Measurements from ENCODE around the gene TMEM269.
"Not testable (repeated sequence)": the region's sequence is repeated elsewhere in the genome, so short reads cannot be mapped to it uniquely, and the experiment has no call there.

TMEM269 gene

GRCh38 chr1:42777852-42778251 is 6.9 kb upstream of the TMEM269 start:
- no peak for DNase-seq

DNA sequence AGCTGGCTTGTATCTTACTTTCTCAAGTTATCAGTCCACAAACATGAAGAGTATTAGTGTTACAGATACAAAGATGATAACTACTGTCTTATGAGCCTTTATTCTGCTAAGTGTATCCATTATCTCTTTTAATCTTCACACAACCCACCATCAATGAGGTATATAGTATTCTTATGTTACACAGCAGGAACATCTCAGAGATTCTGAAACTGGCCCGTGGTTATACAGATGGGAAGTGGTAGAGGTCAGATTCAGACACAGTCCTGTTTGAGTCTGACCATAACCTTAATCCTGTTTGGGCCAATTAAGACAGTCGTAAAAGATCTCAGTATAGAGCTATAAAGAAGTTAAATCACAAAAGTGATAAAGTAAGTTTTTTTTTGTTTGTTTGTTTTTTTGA is 5.1 kb upstream of the TMEM269 start:
- no peak for DNase-seq

- no peak for DNase-seq
Measured at GRCh38 chr1:42780176-42780575, 4.6 kb upstream of the TMEM269 start.

DNA sequence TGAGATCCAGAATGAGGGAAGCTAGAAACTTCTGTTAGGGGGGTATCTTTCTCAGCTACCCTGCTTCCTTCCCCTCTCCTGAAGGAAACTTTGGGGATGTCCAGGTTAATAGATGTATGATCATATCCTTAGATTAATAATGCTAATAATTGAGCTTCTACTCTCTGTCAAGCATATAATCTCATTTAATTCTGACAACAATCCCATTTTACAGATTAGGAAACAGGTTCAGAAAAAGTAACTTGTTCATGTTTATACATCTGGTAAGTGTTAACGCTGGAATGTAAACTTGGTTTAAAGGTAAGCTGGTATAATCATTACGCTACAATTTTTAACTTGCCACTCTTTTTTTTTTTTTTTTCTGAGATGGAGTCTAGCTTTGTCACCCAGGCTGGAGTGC is 1.7 kb upstream of the TMEM269 start:
- DNase-seq: no peak

DNA sequence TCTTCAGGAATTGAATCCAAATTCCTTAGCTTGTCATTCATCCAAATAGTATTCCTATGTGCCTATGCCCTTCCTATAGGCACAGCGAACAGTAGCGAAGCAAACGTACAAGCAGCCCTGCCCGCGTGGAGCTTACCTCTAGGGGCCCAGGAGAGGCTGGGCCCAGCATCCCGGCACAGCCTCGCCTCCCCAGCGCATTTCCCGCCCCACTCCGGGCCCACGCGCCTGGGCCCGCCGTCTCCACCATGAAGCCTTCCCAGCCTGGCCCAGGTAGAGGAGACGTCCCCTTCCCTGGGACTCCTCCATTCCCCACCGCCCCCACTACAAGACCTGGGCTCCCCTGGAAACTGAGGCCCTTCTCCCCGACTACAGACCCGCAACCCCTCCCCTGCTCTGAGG is 245 bp upstream of the TMEM269 start:
- DNase-seq: no peak

DNA sequence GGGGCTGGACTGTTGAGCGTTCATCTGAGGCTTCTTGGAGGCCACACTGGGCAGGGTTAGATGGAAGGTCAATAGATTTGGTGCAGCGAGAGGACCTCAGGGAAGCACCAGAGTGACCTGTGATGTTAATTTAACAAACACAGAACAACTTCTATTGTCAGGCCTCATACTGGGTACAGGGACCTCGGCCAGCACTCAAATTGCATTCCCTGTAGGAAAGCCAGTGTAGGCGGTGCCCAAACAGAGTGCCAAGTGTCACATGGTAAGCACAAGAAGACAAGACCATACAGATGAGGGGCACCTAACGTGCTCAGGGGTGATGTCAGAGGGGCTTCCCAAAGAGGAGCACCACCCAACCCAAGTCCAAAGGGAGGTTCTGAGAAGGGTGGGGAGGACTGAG is 1.3 kb downstream of the TMEM269 start:
- no peak for DNase-seq

GRCh38 chr1:42788021-42788420 is 3.2 kb downstream of the TMEM269 start:
- DNase-seq: no peak

DNA sequence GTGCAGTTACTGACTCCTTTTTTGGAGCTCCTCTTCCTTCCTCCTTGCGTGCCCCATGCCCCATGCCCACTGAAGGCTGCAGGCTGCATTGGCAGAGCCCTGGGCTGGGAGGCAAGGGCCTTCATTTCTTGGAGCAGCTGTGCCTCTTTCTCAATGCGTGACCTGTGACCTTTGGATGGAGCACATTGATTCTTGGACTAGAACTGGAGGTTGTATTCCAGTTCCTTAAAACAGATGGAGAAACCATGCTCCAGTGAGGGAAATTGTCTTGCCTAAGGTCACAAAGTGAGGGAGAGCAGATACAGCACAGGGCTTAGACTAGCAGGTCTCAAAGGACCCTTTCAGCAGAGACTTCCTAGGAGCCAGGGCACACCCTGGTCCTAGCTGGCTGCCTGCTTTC is 9.0 kb downstream of the TMEM269 start:
- no peak for DNase-seq

DNA sequence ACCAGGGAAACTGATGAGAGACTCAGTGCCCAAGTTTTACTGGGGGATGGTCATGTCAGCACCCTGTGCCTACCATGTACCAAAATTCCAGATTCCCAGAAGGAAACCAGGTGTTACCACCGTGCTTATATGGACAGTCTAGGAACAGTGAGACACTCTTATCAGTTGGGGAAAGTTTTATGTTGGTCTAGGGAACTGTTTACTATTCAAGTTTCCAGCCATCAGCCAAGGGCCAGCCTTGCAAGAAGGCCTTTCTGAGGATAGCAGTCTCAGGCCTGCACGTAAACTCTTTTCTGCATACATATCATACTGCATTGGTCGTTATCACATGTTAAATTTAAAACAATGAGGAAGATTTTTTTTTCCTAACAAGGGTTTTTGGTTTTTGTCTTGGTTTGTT is 12.6 kb downstream of the TMEM269 start:
- no peak for DNase-seq

DNA sequence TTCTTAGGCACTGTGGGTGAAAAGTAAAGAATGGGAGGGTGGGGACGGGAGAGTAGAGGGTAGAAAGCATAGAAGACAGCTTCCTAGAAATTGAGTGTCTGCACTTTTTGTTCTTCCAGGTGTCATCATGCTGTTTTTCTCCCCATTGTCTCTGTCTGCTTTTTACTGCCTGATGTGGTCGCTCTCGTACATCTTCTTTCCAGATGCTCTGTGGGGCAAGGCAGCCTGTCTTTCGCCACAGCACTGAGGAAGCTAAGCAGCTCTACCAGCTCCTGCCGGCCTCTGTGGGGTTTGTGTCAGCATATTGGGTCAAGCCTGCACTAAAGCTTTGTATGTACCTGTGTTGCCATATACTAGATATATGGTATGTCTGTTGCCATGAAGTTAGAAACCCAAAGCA is 13.2 kb downstream of the TMEM269 start:
- DNase-seq: no peak

GRCh38 chr1:42801832-42802473 is 17.2 kb downstream of the TMEM269 start:
- DNase-seq: no peak

- no peak for DNase-seq
Measured at GRCh38 chr1:42806171-42806570, 21.4 kb downstream of the TMEM269 start.

- no peak for DNase-seq
Measured at GRCh38 chr1:42806593-42806992, 21.8 kb downstream of the TMEM269 start.

DNA sequence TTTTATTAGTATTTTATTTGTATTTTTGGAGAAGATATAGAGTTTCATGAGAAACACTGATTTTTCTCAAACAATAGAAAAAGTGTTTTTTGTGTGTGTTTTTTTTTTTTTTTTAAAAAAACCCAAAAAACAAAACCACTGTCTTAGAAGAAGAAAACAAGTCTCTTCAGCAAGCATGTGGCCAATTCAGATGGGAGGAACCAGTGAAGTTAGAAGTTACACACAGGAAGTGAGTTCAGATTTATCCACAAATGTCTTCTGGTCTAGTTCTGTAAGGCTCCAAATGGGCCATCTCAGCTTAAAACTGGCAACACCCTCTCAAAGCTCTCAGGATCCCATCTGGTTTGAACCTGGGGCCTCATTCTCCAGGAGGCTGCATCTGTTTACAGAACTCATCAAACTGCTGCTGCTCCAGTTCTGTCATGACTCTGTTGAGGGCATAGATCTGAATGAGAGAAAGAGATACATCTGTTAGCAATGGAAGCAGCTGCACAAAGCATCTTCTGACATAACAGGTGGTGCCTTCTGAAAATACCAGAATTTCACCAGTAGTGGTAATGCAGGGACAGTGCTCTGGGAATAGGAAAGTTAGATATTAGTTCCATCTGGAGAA is 22.4 kb downstream of the TMEM269 start:
- no peak for DNase-seq

GRCh38 chr1:42814815-42815214 is 30.0 kb downstream of the TMEM269 start:
- not testable (repeated sequence) for DNase-seq

GRCh38 chr1:42815941-42816584 is 31.3 kb downstream of the TMEM269 start:
- no peak for DNase-seq

- peak; percentile 80 to 86 for DNase-seq
Measured at GRCh38 chr1:42816585-42817439, 32.0 kb downstream of the TMEM269 start, which contains the start of the genes ERMAP and SVBP. Gene ERMAP, plus strand, starts transcription at chr1:42817122. Its CDS starts 13,327 bp downstream, at chr1:42830449. Gene SVBP, minus strand, starts transcription at chr1:42817397. Its CDS starts 853 bp downstream, at chr1:42816544.

DNA sequence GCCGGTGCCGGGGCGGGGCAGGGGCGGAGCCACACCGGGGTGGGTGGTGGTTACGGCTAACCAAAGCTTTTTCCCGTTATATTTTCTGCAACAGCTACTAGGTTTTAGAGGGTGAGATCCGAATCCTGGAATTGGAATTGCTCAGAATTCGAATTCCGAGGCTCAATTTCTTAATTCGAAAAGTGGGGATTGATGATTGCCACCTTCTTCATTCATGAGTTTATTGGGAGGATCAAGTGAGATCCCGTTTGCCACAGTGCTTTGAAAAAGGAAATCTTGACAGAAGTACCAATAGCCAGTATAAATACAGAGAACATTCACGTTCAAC is 32.6 kb downstream of the TMEM269 start:
- DNase-seq: no peak

DNA sequence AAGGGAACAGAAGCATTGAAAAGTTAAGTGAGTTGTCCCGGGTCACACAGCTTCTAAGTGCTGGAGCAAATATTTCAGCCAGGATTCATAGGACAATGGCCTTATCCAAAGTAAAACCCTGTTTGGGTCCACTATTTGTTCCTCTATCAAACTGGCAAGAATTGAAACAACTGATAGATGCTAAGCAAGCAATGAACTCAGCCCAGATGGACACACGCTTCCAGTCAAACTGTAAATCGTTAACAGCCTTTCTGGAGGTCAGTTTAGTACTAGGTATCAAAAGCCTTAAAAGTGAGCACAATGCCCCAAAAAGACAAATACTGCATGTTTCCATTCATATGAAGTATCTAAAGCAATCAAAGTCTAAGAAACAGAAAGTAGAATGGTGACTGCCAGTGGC is 33.2 kb downstream of the TMEM269 start:
- DNase-seq: no peak

DNA sequence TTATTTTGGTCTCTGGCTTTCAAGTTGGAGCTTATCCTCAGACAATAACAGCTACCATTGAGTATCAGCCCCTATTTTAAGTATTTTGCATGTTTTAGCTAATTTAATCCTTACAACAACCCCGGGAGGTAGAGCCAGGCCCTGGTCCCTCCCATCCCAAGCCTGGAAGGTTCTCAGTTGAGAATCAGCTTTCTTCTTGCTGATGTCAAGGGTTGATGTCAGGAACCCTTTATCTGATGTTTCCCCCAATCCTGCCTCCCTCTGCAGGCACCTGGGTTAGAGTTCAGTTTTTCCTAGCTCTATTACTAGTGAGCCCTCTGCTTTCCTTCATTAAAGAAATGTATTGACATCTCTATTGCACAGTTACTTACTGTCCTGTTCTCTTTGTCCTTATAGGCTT is 36.0 kb downstream of the TMEM269 start:
- DNase-seq: no peak

GRCh38 chr1:42821690-42822089 is 36.9 kb downstream of the TMEM269 start:
- DNase-seq: no peak

- no peak for DNase-seq
Measured at GRCh38 chr1:42822800-42823392, 38.1 kb downstream of the TMEM269 start.

GRCh38 chr1:42824481-42825035 is 39.8 kb downstream of the TMEM269 start:
- no peak for DNase-seq

Data from NCI-H187 (cell line).